HG03378 (cell line): ENCODE measurements around the gene AK5.

Source experiments
- ATAC-seq: cut with Tn5 transposase; IDR thresholded peaks from one replicate; pipeline ENCODE4 v1.9.1; 2021; ENCODE audit warnings: mild to moderate bottlenecking, moderate library complexity; ENCODE audit not compliant: unreplicated experiment

AK5 gene

GRCh38 chr1:77430966-77431690 lies 149.3 kb downstream of the AK5 start:
- ATAC-seq = no peak

- no peak for ATAC-seq
Observed at GRCh38 chr1:77433934-77434333, 152.1 kb downstream of the AK5 start.

GRCh38 chr1:77434967-77435366 lies 153.1 kb downstream of the AK5 start:
- no peak for ATAC-seq

- no peak for ATAC-seq
Observed at GRCh38 chr1:77438236-77438913, 156.6 kb downstream of the AK5 start.

GRCh38 chr1:77446841-77447555 lies 165.2 kb downstream of the AK5 start:
- ATAC-seq = no peak

- ATAC-seq = no peak
Observed at GRCh38 chr1:77447669-77448068, 165.8 kb downstream of the AK5 start.

- no peak for ATAC-seq
Observed at GRCh38 chr1:77459881-77460280, 178.1 kb downstream of the AK5 start.

GRCh38 chr1:77461691-77462090 lies 179.9 kb downstream of the AK5 start:
- no peak for ATAC-seq

GRCh38 chr1:77463216-77463615 lies 181.4 kb downstream of the AK5 start:
- ATAC-seq = no peak

- ATAC-seq = no peak
Observed at GRCh38 chr1:77465139-77465538, 183.3 kb downstream of the AK5 start.

GRCh38 chr1:77465922-77466321 lies 184.1 kb downstream of the AK5 start:
- no peak for ATAC-seq

GRCh38 chr1:77467021-77467595 lies 185.3 kb downstream of the AK5 start:
- no peak for ATAC-seq

- no peak for ATAC-seq
Observed at GRCh38 chr1:77467741-77468140, 185.9 kb downstream of the AK5 start.

- ATAC-seq = no peak
Observed at GRCh38 chr1:77468257-77468948, 186.6 kb downstream of the AK5 start.

GRCh38 chr1:77468949-77469710 lies 187.3 kb downstream of the AK5 start:
- no peak for ATAC-seq

GRCh38 chr1:77471691-77472090 lies 189.9 kb downstream of the AK5 start:
- ATAC-seq = no peak

- ATAC-seq = no peak
Observed at GRCh38 chr1:77473690-77474089, 191.9 kb downstream of the AK5 start.

GRCh38 chr1:77475641-77476040 lies 193.8 kb downstream of the AK5 start:
- no peak for ATAC-seq

- ATAC-seq = no peak
Observed at GRCh38 chr1:77476475-77476874, 194.7 kb downstream of the AK5 start.

GRCh38 chr1:77484334-77484733 lies 202.5 kb downstream of the AK5 start:
- no peak for ATAC-seq
